ENCODE measurements around the gene ZFYVE1. TPM values are rescaled to one million over a fixed set of nuclear protein-coding genes. Genes with fewer than 3 reads are reported as not detected.
A peak's percentile ranks its signal among the peaks of the same experiment; 100 is the strongest.

The ZFYVE1 gene
- total and polyA plus RNA-seq, 2 experiments from 2014 or later = 3.2 to 12.5 TPM

GRCh38 chr14:72968316-72968715 is 58.6 kb downstream of the ZFYVE1 start:
- Histone ChIP-seq H3K27me3 (ENCODE audit: insufficient read depth) (no peaks in the 10 kb centered on the region), H3K9me2 (ENCODE audit: insufficient read depth) (no peaks in the 10 kb centered on the region), H3K4me2 (no peak overlapping the region), H2AFZ (no peak overlapping the region), H3K79me2 (replicated peaks; ENCODE audit: insufficient read depth) (no peaks in the 10 kb centered on the region), H3K4me3 (no peak overlapping the region), H3K4me1 (ENCODE audit: insufficient read depth) (no peaks in the 10 kb centered on the region), H3K36me3 (ENCODE audit: insufficient read depth) (no peaks in the 10 kb centered on the region; the same call in 1 of the 2 replicates), H3K27ac (ENCODE audit: low read depth) (no peak overlapping the region), H4K20me1 (replicated peaks; ENCODE audit: insufficient read depth) (no peaks in the 10 kb centered on the region), H3F3A (replicated peaks; ENCODE audit: low read depth) (no peaks in the 10 kb centered on the region)
- DNase-seq (ENCODE audit: low spot score) = peak; percentile 34
- H3K27me3 Mint-ChIP-seq (ENCODE audit: insufficient read depth, low read depth, poor library complexity) = peaks cover 5% of the 10 kb centered on the region
- no peak overlapping the region for H3K4me3 Mint-ChIP-seq
- no peaks in the 10 kb centered on the region for H3K4me1 Mint-ChIP-seq
- H3K36me3 Mint-ChIP-seq (ENCODE audit: low read depth) = peaks cover 15% of the 10 kb centered on the region
- peak; percentile 28; the same call in 1 of the 3 replicates for ATAC-seq
- TF ChIP-seq EZH2 (IDR thresholded peaks at IDR 0.05; ENCODE audit: low read depth, unreplicated experiment) (no peak), REST (IDR thresholded peaks at IDR 0.05; ENCODE audit: unreplicated experiment) (no peak), ZNF331 (CRISPR knock-in tag; IDR thresholded peaks at IDR 0.05; ENCODE audit: low read depth) (no peak), CREB1 (CRISPR knock-in tag; IDR thresholded peaks at IDR 0.05; ENCODE audit: low read depth) (no peak), NANOG (IDR thresholded peaks at IDR 0.05; ENCODE audit: borderline replicate concordance) (no peak), CTCF (conservative IDR thresholded peaks at IDR 0.05; ENCODE audit: low read depth in 2 of 2) (no peak), ZNF114 (CRISPR knock-in tag; IDR thresholded peaks at IDR 0.05) (no peak), ETS1 (IDR thresholded peaks at IDR 0.05) (no peak), ZNF462 (CRISPR knock-in tag; IDR thresholded peaks at IDR 0.05) (no peak), EZH2phosphoT487 (IDR thresholded peaks at IDR 0.05; ENCODE audit: unreplicated experiment) (no peak), JUNB (IDR thresholded peaks at IDR 0.05; ENCODE audit: unreplicated experiment) (no peak), STAT1 (IDR thresholded peaks at IDR 0.05; ENCODE audit: unreplicated experiment) (no peak), POLR2AphosphoS5 (IDR thresholded peaks at IDR 0.05; ENCODE audit: low read depth) (no peak)
- no peak overlapping the region for H3K27ac Mint-ChIP-seq
- H3K9me3 Mint-ChIP-seq = no peaks in the 10 kb centered on the region

Data from GM23338 (cell line).